Spleen (tissue), 7 donors: ENCODE measurements around the gene OXT.

ENCODE experiments used
- POLR2A ChIP-seq, 3 donors: fragments of 450-650 bp; IDR thresholded peaks; one replicate each; pipeline ENCODE4 v1.5.1; 2017; ENCODE audit warnings: antibody characterized with exemption in 3 of 3, mild to moderate bottlenecking in 1 of 3
- POLR2AphosphoS5 ChIP-seq, 3 donors: sonication (generic); formaldehyde crosslinking; IDR thresholded peaks; one replicate each; pipeline ENCODE4 v1.5.1; 2017; ENCODE audit warnings: antibody characterized with exemption in 3 of 3
- TF ChIP-seq, protein P1 (sequence below), 11 experiments: fragments of 200-600 bp in 7 of 11; fragments of 450-650 bp in 4 of 11; sonication (generic) in 4 of 11; IDR thresholded peaks in 8 of 11; conservative IDR thresholded peaks in 3 of 11; 1 replicate in 7 of 11; 2 replicates in 4 of 11; pipeline versions ENCODE4 v1.4.0 to v1.8.0; 2016 to 2021; ENCODE audit warnings: antibody characterized with exemption in 11 of 11, inconsistent platforms in 4 of 11, mild to moderate bottlenecking in 1 of 11
- donor health status: DM: no; HTN: no; CAD: no; lungs with moderate emphysema.
- donor health status: DM: no; HTN: no; CAD: no.
- donor health status: DM: no; HTN: no; CAD: no.

DNA sequence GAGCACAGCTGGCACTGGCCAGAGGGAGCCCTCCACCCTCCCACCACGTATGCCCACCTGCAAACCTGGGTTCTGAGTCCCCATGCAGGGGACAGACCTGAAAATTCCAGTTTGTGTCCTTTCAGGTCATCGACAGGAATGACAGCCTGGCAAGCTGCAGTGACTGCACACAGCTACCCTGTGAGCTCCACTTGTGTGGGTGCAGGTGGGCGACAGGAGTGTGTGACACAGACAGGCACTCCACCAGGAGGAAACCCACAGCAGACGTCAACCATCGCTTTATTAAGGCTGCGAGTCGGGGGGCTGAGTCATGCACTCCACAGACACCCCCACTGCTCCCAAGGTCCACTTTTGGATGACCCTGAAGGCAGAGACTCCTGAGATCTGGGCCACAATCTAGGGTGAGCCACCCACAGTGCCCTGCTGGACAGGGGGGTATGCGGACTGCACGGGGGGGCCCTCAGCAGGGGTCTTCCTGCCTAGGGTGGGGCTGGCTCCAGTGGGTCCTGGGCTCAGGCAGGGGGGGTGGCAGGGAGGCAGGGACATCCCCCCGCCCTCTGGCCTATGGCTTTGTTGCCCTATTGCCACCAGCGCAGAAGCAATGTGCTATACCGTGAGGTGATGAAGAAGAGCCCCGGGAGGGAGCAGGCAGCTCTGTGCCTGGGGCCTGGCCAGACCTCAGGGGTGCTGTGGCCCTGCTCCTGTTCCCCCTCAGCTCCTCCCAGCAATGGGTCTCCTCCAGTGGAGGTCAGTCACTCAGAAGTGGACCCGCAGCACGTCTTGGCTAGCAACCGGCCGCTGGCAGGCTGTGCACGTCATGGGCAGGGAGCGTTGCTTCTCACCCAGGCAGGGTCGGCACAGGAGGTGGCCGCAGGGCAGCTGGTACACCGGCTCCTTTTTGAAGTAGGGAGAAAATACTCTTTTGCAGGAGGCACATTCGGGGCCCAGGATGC lies 38.2 kb downstream of the OXT start:
- TF ChIP-seq, protein P1, sequence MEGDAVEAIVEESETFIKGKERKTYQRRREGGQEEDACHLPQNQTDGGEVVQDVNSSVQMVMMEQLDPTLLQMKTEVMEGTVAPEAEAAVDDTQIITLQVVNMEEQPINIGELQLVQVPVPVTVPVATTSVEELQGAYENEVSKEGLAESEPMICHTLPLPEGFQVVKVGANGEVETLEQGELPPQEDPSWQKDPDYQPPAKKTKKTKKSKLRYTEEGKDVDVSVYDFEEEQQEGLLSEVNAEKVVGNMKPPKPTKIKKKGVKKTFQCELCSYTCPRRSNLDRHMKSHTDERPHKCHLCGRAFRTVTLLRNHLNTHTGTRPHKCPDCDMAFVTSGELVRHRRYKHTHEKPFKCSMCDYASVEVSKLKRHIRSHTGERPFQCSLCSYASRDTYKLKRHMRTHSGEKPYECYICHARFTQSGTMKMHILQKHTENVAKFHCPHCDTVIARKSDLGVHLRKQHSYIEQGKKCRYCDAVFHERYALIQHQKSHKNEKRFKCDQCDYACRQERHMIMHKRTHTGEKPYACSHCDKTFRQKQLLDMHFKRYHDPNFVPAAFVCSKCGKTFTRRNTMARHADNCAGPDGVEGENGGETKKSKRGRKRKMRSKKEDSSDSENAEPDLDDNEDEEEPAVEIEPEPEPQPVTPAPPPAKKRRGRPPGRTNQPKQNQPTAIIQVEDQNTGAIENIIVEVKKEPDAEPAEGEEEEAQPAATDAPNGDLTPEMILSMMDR (IDR thresholded peaks at IDR 0.05 in 8 of 11, conservative IDR thresholded peaks at IDR 0.05 in 3 of 11), result no peak
- no peak for TF ChIP-seq POLR2A (IDR thresholded peaks at IDR 0.05)
- TF ChIP-seq POLR2AphosphoS5 (IDR thresholded peaks at IDR 0.05), result peak in 1 of 3 donors; percentile 26
